Karpas-422 (cell line): ENCODE measurements around the gene RUNX1. TPM values are rescaled to one million over a fixed set of nuclear protein-coding genes. Genes with fewer than 3 reads are reported as not detected.

Source experiments
- DNase-seq: peaks from one replicate; pipeline ENCODE4 v3.0.0-alpha.2; 2015
- H2AFZ ChIP-seq: fragments of 200-600 bp; sonication (generic); 2 replicates; pipeline ENCODE4 v1.6.1; 2014; ENCODE audit warnings: antibody characterized with exemption, low read length, mixed read lengths
- H3K27ac ChIP-seq: fragments of 200-600 bp; sonication (generic); 2 replicates; pipeline ENCODE4 v1.5.1; 2014; ENCODE audit warnings: mild to moderate bottlenecking, low read length, moderate library complexity
- H3K27me3 ChIP-seq: fragments of 200-600 bp; sonication (generic); 2 replicates; pipeline ENCODE4 v1.6.1; 2014; ENCODE audit warnings: low read length, mixed read lengths
- H3K36me3 ChIP-seq: fragments of 200-600 bp; sonication (generic); 2 replicates; pipeline ENCODE4 v1.6.1; 2014; ENCODE audit warnings: low read length, mixed read lengths; ENCODE audit not compliant: insufficient read depth
- H3K4me1 ChIP-seq: fragments of 200-600 bp; sonication (generic); 2 replicates; pipeline ENCODE4 v1.6.1; 2014; ENCODE audit warnings: mild to moderate bottlenecking, low read length, mixed read lengths
- H3K4me2 ChIP-seq: fragments of 200-600 bp; sonication (generic); 2 replicates; pipeline ENCODE4 v1.6.1; 2014; ENCODE audit warnings: low read length, low read depth, mild to moderate bottlenecking; ENCODE audit not compliant: poor library complexity, severe bottlenecking
- H3K4me3 ChIP-seq: fragments of 200-600 bp; sonication (generic); 2 replicates; pipeline ENCODE4 v1.5.1; 2014; ENCODE audit warnings: mild to moderate bottlenecking, antibody characterized with exemption, low read length, mixed read lengths
- H3K79me2 ChIP-seq: fragments of 200-600 bp; sonication (generic); 2 replicates; pipeline ENCODE4 v1.6.1; 2014; ENCODE audit warnings: mild to moderate bottlenecking, low read length, mixed read lengths
- H3K9ac ChIP-seq: fragments of 200-600 bp; sonication (generic); 2 replicates; pipeline ENCODE4 v1.6.0; 2014; ENCODE audit warnings: low read length
- H3K9me2 ChIP-seq: fragments of 200-600 bp; sonication (generic), shearing (Covaris generic); replicated peaks from 2 replicates; pipeline ENCODE4 v1.6.0; 2014; ENCODE audit warnings: mild to moderate bottlenecking, low read length, moderate library complexity; ENCODE audit not compliant: insufficient read depth
- H3K9me3 ChIP-seq: fragments of 300-700, 200-600 bp; sonication (generic); 2 replicates; pipeline ENCODE4 v1.6.1; 2014; ENCODE audit warnings: low read length, mixed read lengths
- H4K20me1 ChIP-seq: fragments of 200-600 bp; sonication (generic); 2 replicates; pipeline ENCODE4 v1.6.1; 2014; ENCODE audit warnings: mild to moderate bottlenecking, antibody characterized with exemption, low read length, low read depth; ENCODE audit not compliant: insufficient read depth
- total RNA-seq: library from RNA; depleted of rRNA; stranded (reverse); fragments of >200 nt; shearing (Covaris generic); gene quantifications from 2 replicates; pipeline ENCODE4 v1.2.3, GENCODE V29; 2014; ENCODE audit warnings: low replicate concordance

Gene RUNX1
- total RNA-seq, 1 experiment from 2014 or later = 20.5 TPM

GRCh38 chr21:34861258-34861657 lies 187.8 kb downstream of the RUNX1 start:
- Histone ChIP-seq H3K36me3 (no peaks in the 10 kb centered on the region; the same call in 1 of the 2 replicates), H4K20me1 (no peaks in the 10 kb centered on the region), H3K4me3 (no peak overlapping the region), H3K9me3 (no peaks in the 10 kb centered on the region), H3K27me3 (no peaks in the 10 kb centered on the region), H3K4me2 (no peak overlapping the region), H3K9ac (no peak overlapping the region), H3K27ac (no peak overlapping the region), H3K4me1 (peaks cover 42% of the 10 kb centered on the region), H3K9me2 (no peaks in the 10 kb centered on the region), H3K79me2 (peaks cover 9% of the 10 kb centered on the region), H2AFZ (no peak overlapping the region)
- no peak for DNase-seq

DNA sequence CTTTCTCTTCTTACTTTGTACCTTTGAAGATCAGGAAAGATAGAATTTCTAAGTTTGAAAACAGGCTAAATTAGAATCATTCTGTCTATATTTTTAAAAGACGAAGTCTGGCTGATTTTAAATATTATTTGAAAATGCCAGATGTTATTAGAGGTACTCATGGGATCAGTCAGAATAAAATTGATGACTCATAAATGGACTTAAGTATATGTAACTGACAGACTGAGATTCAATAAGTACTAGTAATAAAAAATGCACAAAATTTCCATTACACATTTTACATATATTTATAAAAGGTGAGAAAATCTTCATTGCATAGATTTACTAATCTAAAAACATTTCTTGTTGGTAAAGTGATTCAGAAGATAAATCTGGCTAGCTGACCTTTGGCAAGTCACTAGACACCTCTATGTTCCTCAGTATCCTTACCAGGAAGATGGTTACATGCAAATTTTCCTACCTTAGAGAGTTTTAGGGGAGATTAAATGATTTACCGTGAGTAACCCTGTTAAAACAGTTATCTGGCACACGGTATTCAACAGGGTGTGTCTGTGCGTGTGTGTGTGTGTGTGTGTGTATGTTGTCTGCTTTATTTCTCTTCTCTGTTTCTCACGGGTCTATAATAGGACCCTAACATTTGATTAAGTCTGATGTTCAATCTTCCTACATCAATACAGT lies 189.0 kb downstream of the RUNX1 start:
- Histone ChIP-seq H2AFZ (no peak overlapping the region), H3K9me3 (no peaks in the 10 kb centered on the region), H3K79me2 (peaks cover 4% of the 10 kb centered on the region; the same call in 1 of the 2 replicates), H3K9me2 (no peaks in the 10 kb centered on the region), H3K27me3 (no peaks in the 10 kb centered on the region), H3K36me3 (peaks cover 4% of the 10 kb centered on the region; the same call in 1 of the 2 replicates), H3K4me2 (no peak overlapping the region), H3K4me3 (no peak overlapping the region), H4K20me1 (no peaks in the 10 kb centered on the region), H3K4me1 (peaks cover 30% of the 10 kb centered on the region), H3K27ac (peak overlapping the region; percentile 29), H3K9ac (no peak overlapping the region)
- DNase-seq = peak; percentile 50

DNA sequence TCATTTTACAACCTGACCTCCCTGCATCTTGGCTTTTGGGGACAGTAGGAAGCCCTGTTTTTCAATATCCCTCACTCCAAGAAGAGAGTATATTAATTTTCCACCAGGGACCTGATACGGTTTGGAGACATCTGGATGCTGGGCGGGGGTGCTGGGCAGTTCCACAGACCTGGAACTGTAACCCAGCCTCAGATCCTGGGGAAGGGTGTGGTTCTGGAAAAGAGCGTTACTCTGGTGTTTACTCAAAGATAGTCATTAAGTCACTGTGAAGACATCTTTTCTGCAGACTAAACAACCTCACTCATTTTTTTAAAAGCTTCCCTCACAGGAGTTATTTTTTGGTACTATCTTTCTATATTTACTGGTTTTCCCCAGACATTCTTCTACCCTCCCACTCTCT lies 190.5 kb downstream of the RUNX1 start:
- Histone ChIP-seq H4K20me1 (no peaks in the 10 kb centered on the region), H3K36me3 (peaks cover 4% of the 10 kb centered on the region; the same call in 1 of the 2 replicates)

GRCh38 chr21:34857874-34858273 lies 191.2 kb downstream of the RUNX1 start:
- peaks cover 27% of the 10 kb centered on the region for H3K4me1 ChIP-seq
- H3K4me2 ChIP-seq = no peak overlapping the region
- DNase-seq = no peak
- H4K20me1 ChIP-seq = no peaks in the 10 kb centered on the region
- H3K4me3 ChIP-seq = no peak overlapping the region
- H2AFZ ChIP-seq = no peak overlapping the region
- no peaks in the 10 kb centered on the region for H3K79me2 ChIP-seq
- H3K27me3 ChIP-seq = no peaks in the 10 kb centered on the region
- no peaks in the 10 kb centered on the region for H3K9me3 ChIP-seq
- no peak overlapping the region for H3K9ac ChIP-seq
- no peak overlapping the region for H3K27ac ChIP-seq
- H3K9me2 ChIP-seq = no peaks in the 10 kb centered on the region
- H3K36me3 ChIP-seq = peaks cover 4% of the 10 kb centered on the region; the same call in 1 of the 2 replicates

More for the DNA sequence above, 190.5 kb downstream of the RUNX1 start:
- no peak overlapping the region for H3K4me3 ChIP-seq
- H3K9ac ChIP-seq = no peak overlapping the region
- no peaks in the 10 kb centered on the region for H3K79me2 ChIP-seq
- no peak overlapping the region for H3K4me2 ChIP-seq
- no peaks in the 10 kb centered on the region for H3K27me3 ChIP-seq
- DNase-seq = no peak
- no peaks in the 10 kb centered on the region for H3K9me2 ChIP-seq
- H2AFZ ChIP-seq = no peak overlapping the region
- peaks cover 27% of the 10 kb centered on the region for H3K4me1 ChIP-seq
- H3K27ac ChIP-seq = no peak overlapping the region
- no peaks in the 10 kb centered on the region for H3K9me3 ChIP-seq

DNA sequence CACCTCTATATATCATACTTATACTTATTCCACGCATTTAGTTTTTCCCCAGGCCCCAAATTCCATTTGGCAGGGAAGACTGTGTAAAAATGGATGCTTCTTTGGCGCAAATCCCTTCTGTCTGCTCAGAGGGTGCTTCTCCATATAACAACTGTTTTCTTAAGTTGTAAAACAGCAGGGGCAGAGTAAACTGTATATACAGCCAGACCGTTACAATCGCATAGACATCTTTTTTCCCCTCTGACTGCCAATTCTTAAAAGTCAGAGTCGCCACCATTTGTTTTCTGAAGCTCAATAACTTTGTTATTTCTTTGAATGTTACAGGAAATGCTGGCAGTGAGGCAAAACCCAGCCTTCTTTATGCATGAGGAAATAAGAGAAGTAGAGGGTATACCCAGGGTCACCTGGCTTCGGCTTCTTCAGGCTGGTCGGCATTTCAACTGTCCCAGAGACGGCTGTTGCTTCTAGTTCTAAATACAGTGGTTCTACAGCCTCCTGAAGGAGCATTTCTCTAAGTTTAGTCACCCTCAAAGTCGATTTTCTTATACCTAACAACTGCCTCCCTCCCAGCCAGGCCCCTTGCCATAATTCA lies 191.9 kb downstream of the RUNX1 start:
- no peaks in the 10 kb centered on the region for H3K9me2 ChIP-seq
- H3K27me3 ChIP-seq = no peaks in the 10 kb centered on the region
- H3K36me3 ChIP-seq = peaks cover 4% of the 10 kb centered on the region; the same call in 1 of the 2 replicates
- peaks cover 25% of the 10 kb centered on the region for H3K4me1 ChIP-seq
- H3K4me2 ChIP-seq = no peak overlapping the region
- no peaks in the 10 kb centered on the region for H4K20me1 ChIP-seq
- H3K9ac ChIP-seq = no peak overlapping the region
- H2AFZ ChIP-seq = no peak overlapping the region
- no peaks in the 10 kb centered on the region for H3K79me2 ChIP-seq
- no peak for DNase-seq
- H3K9me3 ChIP-seq = no peaks in the 10 kb centered on the region
- no peak overlapping the region for H3K27ac ChIP-seq
- no peak overlapping the region for H3K4me3 ChIP-seq

- no peak overlapping the region for H3K4me3 ChIP-seq
- H3K27me3 ChIP-seq = no peaks in the 10 kb centered on the region
- peaks cover 4% of the 10 kb centered on the region; the same call in 1 of the 2 replicates for H3K36me3 ChIP-seq
- H3K27ac ChIP-seq = no peak overlapping the region
- DNase-seq = no peak
- H3K9ac ChIP-seq = no peak overlapping the region
- H3K4me1 ChIP-seq = no peaks in the 10 kb centered on the region
- no peak overlapping the region for H2AFZ ChIP-seq
- no peaks in the 10 kb centered on the region for H3K9me3 ChIP-seq
- no peaks in the 10 kb centered on the region for H4K20me1 ChIP-seq
- H3K9me2 ChIP-seq = no peaks in the 10 kb centered on the region
- no peak overlapping the region for H3K4me2 ChIP-seq
- no peaks in the 10 kb centered on the region for H3K79me2 ChIP-seq
Measured at GRCh38 chr21:34852448-34852847, 196.7 kb downstream of the RUNX1 start.

DNA sequence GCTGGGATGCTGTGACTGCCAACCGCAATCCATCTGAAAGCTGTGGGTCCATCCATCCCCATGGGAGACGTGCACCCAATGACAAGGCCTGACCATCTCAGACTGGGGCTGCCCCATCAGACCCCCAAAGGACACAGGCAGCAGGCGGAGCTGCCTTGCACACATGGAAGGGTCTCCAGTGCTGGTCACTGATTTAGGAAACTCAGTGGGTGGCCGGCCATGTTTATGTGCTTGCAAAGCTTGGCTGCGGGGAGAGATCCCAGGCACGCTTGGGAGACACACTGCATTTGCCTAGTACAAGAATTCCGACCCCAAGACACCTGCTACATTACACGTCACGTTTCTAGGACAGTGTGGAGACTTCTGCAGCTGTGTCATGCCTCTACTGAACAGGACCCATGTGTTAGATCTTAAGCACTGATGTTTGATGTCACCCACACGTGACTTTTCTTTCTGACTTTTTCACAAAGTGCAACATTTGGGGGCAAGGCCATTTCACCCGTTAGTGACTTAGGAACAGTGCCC lies 198.9 kb downstream of the RUNX1 start:
- no peaks in the 10 kb centered on the region for H4K20me1 ChIP-seq
- DNase-seq = no peak
- no peaks in the 10 kb centered on the region for H3K36me3 ChIP-seq
- H2AFZ ChIP-seq = no peak overlapping the region
- no peaks in the 10 kb centered on the region for H3K4me1 ChIP-seq
- no peaks in the 10 kb centered on the region for H3K79me2 ChIP-seq
- no peaks in the 10 kb centered on the region for H3K9me2 ChIP-seq
- H3K27me3 ChIP-seq = no peaks in the 10 kb centered on the region
- H3K4me3 ChIP-seq = no peak overlapping the region
- H3K9me3 ChIP-seq = no peaks in the 10 kb centered on the region
- H3K9ac ChIP-seq = no peak overlapping the region
- no peak overlapping the region for H3K4me2 ChIP-seq
- no peak overlapping the region for H3K27ac ChIP-seq

DNA sequence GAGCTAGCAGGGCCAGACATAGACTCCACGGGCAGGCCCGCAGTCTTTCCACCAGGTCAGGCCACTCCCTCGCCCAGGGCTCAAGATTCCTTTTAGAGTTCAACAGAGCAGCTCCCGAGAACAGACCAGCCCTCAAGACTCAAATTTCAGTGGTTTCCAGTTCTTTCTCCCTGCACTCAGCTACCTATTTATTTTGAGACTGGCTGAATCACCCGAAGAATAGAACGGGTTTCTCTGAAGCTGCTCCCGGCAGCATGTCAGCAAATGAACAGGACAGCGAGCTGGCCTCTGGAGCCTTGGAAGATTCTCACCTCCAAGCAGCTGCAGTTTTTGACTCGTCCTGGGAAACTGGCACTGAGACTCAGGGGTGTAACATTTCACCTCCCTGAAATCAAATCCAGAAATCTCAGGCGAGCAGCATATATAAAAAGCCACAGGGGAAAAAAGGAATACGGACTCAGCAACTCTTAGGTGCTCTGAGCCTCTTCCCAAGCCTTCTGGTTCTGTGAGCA lies 202.4 kb downstream of the RUNX1 start:
- no peaks in the 10 kb centered on the region for H3K4me1 ChIP-seq
- DNase-seq = no peak
- H3K9ac ChIP-seq = no peak overlapping the region
- H3K27ac ChIP-seq = no peak overlapping the region
- H3K9me2 ChIP-seq = no peaks in the 10 kb centered on the region
- H4K20me1 ChIP-seq = no peaks in the 10 kb centered on the region
- no peak overlapping the region for H3K4me3 ChIP-seq
- no peak overlapping the region for H2AFZ ChIP-seq
- H3K4me2 ChIP-seq = no peak overlapping the region
- no peaks in the 10 kb centered on the region for H3K9me3 ChIP-seq
- H3K27me3 ChIP-seq = no peaks in the 10 kb centered on the region
- H3K36me3 ChIP-seq = no peaks in the 10 kb centered on the region
- peaks cover 3% of the 10 kb centered on the region; the same call in 1 of the 2 replicates for H3K79me2 ChIP-seq
